Lower lobe of right lung (tissue), 2 donors: ENCODE data around the gene MPPE1. TPM values are rescaled to one million over a fixed set of nuclear protein-coding genes. Genes with fewer than 3 reads are reported as not detected.

ENCODE experiments used
- ATAC-seq, 2 donors: fragments of 200-7000 bp; cut with Tn5 transposase; one replicate each; pipeline ENCODE4 v1.9.1; 2020 to 2022; ENCODE audit warnings: mild to moderate bottlenecking in 2 of 2, moderate library complexity in 2 of 2
- DNase-seq: peaks from one replicate; pipeline ENCODE4 v3.0.0-alpha.2; 2020
- H3K27ac ChIP-seq: fragments of 200-600 bp; one replicate; pipeline ENCODE4 v1.8.0; 2022
- H3K27me3 ChIP-seq: fragments of 200-600 bp; one replicate; pipeline ENCODE4 v1.8.0; 2022; ENCODE audit warnings: low read depth
- H3K36me3 ChIP-seq: fragments of 200-600 bp; one replicate; pipeline ENCODE4 v1.8.0; 2022; ENCODE audit warnings: mild to moderate bottlenecking
- H3K4me1 ChIP-seq: fragments of 200-600 bp; one replicate; pipeline ENCODE4 v1.8.0; 2022
- H3K4me3 ChIP-seq: fragments of 200-600 bp; one replicate; pipeline ENCODE4 v1.8.0; 2022; ENCODE audit warnings: mild to moderate bottlenecking
- H3K9me3 ChIP-seq: fragments of 200-600 bp; one replicate; pipeline ENCODE4 v1.8.0; 2022
- intact Hi-C: fragments of 100-400 bp; cut with DNase I; formaldehyde crosslinking; loops from one replicate; pipeline ENCODE4 v1.11.0; 2022
- total RNA-seq: library from RNA; stranded (reverse); fragmentation: NEBNext Ultra II Directional; extraction: Animal tissue kit (Norgen Biotek cat#: 25700); gene quantifications from one replicate; pipeline ENCODE4 v1.2.1, GENCODE V29; 2021
- TF ChIP-seq, protein P1 (sequence below): fragments of 200-600 bp; IDR thresholded peaks from one replicate; pipeline ENCODE4 v1.8.0; 2022; ENCODE audit warnings: antibody characterized with exemption, mild to moderate bottlenecking
- donor health status: DM: no; HTN: yes; CAD: no; lungs with severe emphysema.

Gene MPPE1
- total RNA-seq, 1 donor from 2014 or later: 62.1 TPM

DNA sequence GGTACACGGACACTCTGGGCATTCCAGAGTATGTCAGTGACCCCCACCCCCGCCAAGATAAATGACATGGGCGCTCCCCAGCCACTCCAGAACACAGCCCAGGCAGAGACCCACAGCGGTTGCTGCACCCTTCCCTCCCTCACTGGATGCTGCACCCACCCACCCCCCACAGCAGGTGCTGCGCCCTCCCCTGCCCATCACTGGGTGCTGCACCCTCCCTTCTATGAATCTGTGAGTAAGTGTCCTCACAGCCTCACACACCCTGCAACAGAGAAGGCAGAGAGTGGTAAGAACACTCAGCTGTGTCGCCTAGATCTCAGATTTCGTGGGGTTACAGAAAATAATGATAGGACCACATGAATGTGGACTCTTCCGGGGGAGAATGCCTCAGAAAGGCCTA is 33.4 kb downstream of the MPPE1 start:
- TF ChIP-seq, protein P1, sequence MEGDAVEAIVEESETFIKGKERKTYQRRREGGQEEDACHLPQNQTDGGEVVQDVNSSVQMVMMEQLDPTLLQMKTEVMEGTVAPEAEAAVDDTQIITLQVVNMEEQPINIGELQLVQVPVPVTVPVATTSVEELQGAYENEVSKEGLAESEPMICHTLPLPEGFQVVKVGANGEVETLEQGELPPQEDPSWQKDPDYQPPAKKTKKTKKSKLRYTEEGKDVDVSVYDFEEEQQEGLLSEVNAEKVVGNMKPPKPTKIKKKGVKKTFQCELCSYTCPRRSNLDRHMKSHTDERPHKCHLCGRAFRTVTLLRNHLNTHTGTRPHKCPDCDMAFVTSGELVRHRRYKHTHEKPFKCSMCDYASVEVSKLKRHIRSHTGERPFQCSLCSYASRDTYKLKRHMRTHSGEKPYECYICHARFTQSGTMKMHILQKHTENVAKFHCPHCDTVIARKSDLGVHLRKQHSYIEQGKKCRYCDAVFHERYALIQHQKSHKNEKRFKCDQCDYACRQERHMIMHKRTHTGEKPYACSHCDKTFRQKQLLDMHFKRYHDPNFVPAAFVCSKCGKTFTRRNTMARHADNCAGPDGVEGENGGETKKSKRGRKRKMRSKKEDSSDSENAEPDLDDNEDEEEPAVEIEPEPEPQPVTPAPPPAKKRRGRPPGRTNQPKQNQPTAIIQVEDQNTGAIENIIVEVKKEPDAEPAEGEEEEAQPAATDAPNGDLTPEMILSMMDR: no peak
- intact Hi-C loops: no loop called here
- ATAC-seq: no peak

DNA sequence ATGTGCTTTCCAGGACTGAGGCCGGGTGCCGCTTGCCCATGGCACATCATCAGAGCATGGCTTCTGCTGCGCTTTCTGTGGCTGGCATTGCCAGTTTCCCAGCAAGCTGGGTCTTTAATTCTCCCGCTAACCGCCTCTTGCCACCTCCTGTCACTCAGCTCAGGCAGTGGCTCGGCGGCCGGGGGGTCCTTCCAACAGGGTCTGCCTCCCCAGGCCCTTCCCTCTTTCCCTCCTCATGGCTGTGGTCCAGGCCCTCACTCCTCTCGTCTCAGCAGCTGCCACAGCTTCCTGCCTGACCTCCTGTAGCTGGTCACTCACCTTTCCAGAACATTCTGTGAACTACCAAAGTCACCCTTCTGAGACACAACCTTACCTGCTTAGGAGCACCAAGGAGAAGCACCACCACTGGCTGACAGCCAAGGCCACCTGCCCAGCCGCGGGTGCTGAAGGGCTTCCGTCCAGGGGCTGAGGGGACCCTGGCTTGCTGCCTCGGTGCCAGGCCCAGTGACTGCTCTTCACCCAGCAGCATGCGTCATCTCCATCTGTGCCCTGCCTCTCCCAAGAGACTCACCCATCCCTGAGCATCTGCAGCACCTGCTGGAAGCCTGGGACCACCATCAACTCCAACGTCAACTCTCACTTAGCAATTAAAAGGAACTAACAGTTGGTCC is 34.3 kb downstream of the MPPE1 start:
- ATAC-seq (no peak), DNase-seq (no peak)
- TF ChIP-seq, protein P1: no peak
- peaks cover 13% of the 10 kb centered on the region for H3K36me3 ChIP-seq
- intact Hi-C loops: no loop called here
- no peaks in the 10 kb centered on the region for H3K27me3 ChIP-seq
- H3K9me3 ChIP-seq: no peaks in the 10 kb centered on the region
- no peak overlapping the region for H3K4me3 ChIP-seq
- no peaks in the 10 kb centered on the region for H3K4me1 ChIP-seq
- H3K27ac ChIP-seq: no peak overlapping the region

More for the DNA sequence above, 33.4 kb downstream of the MPPE1 start:
- H3K4me1 ChIP-seq: no peaks in the 10 kb centered on the region
- H3K27me3 ChIP-seq: no peaks in the 10 kb centered on the region
- no peak overlapping the region for H3K4me3 ChIP-seq
- H3K36me3 ChIP-seq: peaks cover 13% of the 10 kb centered on the region
- H3K9me3 ChIP-seq: no peaks in the 10 kb centered on the region
- H3K27ac ChIP-seq: no peak overlapping the region
- no peak for DNase-seq

DNA sequence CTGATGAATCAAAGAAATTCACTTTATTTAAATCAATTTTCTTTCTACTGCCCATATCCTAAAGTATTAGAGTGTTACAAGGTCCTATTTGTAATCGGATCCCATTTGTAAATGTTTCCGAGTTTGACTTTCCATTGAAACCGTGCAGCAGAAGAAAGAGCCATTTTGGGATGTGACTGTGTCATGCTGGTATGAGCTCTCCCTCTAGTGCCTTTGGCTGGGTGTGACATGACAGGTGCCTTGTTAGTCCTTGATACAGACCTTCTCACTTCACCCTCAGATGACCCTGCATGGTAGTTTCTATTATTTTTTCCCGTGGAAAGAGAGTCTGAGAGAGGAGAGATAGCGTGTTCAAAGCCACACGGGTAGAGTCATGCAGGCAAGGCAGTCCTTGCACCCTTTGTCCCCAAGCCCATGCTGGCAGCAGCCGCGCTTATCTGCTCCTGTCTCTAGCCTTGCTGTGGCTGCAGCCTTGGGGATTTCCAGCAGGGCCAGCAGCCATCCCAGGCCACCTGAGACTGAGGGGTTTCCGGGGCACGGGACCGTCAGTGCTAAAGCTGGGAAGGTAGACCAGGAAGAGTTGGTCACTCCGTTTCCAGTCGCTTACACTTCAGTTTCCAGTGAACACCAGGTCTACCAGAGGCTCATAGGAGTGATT is 35.5 kb downstream of the MPPE1 start:
- Histone ChIP-seq H3K27me3 (no peaks in the 10 kb centered on the region), H3K9me3 (no peaks in the 10 kb centered on the region), H3K36me3 (peaks cover 8% of the 10 kb centered on the region), H3K4me1 (no peaks in the 10 kb centered on the region), H3K4me3 (no peak overlapping the region), H3K27ac (no peak overlapping the region)
- TF ChIP-seq, protein P1: peak; percentile 40
- intact Hi-C loops: no loop called here
- DNase-seq: no peak
- peak; percentile 71 to 85 for ATAC-seq

DNA sequence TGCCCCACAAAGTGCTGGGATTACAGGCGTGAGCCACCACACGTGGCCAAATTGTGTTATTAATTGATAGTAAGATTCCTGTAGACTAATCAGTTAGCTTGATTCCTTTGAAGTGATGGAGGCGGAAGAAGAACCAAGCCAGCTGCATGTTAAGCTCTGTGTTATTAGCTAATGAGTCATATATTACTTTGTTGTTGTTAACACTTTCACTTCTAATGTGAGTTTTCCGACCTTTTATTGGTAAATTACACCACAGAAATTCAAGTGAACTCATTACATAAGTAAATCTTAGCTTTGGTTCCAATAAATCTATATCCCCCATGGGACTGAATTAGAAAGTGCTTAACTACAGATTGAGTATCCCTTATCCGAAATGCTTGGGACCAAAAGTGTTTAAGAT is 36.6 kb downstream of the MPPE1 start:
- ATAC-seq (no peak), DNase-seq (no peak)
- intact Hi-C loops: no loop called here
- Histone ChIP-seq H3K27me3 (no peaks in the 10 kb centered on the region), H3K4me3 (no peak overlapping the region), H3K27ac (no peak overlapping the region), H3K4me1 (no peaks in the 10 kb centered on the region), H3K9me3 (no peaks in the 10 kb centered on the region), H3K36me3 (peaks cover 8% of the 10 kb centered on the region)
- TF ChIP-seq, protein P1: no peak

DNA sequence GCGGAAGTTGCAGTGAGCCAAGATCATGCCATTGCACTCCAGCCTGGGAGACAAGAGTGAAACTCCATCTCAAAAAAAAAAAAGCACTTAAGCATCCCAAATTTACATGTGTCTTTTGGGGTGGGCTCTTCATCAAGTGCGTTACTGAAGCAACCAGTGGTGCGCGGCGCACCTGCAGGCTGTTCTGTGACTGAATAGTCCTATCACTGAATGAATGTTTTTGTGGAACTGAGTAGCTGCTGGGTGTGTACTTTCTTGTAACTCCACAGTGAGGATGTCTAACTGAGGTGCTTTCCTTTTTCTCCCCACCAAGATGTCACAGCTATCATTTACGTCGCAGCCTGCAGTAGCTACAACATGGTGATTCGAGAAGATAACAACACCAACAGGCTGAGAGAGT is 39.9 kb downstream of the MPPE1 start:
- no peaks in the 10 kb centered on the region for H3K4me1 ChIP-seq
- no peak overlapping the region for H3K27ac ChIP-seq
- H3K36me3 ChIP-seq: no peaks in the 10 kb centered on the region
- intact Hi-C loops: no loop called here
- ATAC-seq (no peak), DNase-seq (no peak)
- H3K4me3 ChIP-seq: no peak overlapping the region
- H3K27me3 ChIP-seq: no peaks in the 10 kb centered on the region
- H3K9me3 ChIP-seq: no peaks in the 10 kb centered on the region
- TF ChIP-seq, protein P1: no peak
